Suprapubic skin (tissue), 3 donors: ENCODE results near the gene PARP8.

Source experiments
- EP300 ChIP-seq: sonication (generic); formaldehyde crosslinking; IDR thresholded peaks from one replicate; pipeline ENCODE4 v1.6.1; 2017; ENCODE audit warnings: antibody characterized with exemption
- TF ChIP-seq, protein P1 (sequence below), 2 donors: fragments of 200-600 bp in 1 of 2; fragments of 450-650 bp in 1 of 2; sonication (generic) in 1 of 2; IDR thresholded peaks; one replicate each; pipeline ENCODE4 v1.5.1; 2016 to 2019; ENCODE audit warnings: antibody characterized with exemption in 2 of 2, mild to moderate bottlenecking in 1 of 2, moderate library complexity in 1 of 2

DNA sequence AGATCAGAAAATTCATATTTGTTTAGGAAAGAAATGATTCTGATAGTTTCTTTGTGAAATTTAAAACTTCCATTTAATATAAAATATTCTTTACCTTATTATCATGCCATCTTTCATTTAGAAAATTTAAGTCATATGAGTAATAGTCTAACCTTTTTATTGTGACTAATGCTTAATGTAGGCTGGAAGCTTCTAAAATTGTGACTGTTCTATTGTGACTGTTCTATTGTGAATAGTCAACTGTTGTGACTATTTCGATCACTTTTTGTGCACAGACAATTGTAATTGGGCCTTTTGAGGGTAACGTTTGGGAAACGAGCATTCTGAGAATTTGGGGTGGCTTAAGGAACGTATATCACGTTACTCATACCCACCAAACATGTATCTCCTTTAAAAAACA is 100.0 kb downstream of the PARP8 start:
- TF ChIP-seq, protein P1, sequence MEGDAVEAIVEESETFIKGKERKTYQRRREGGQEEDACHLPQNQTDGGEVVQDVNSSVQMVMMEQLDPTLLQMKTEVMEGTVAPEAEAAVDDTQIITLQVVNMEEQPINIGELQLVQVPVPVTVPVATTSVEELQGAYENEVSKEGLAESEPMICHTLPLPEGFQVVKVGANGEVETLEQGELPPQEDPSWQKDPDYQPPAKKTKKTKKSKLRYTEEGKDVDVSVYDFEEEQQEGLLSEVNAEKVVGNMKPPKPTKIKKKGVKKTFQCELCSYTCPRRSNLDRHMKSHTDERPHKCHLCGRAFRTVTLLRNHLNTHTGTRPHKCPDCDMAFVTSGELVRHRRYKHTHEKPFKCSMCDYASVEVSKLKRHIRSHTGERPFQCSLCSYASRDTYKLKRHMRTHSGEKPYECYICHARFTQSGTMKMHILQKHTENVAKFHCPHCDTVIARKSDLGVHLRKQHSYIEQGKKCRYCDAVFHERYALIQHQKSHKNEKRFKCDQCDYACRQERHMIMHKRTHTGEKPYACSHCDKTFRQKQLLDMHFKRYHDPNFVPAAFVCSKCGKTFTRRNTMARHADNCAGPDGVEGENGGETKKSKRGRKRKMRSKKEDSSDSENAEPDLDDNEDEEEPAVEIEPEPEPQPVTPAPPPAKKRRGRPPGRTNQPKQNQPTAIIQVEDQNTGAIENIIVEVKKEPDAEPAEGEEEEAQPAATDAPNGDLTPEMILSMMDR (IDR thresholded peaks at IDR 0.05) = no peak
- no peak for TF ChIP-seq EP300
